ENCODE results near the gene IPCEF1.

IPCEF1 gene

GRCh38 chr6:154289818-154290508 is 66.6 kb downstream of the IPCEF1 start:
- DNase-seq: no peak

DNA sequence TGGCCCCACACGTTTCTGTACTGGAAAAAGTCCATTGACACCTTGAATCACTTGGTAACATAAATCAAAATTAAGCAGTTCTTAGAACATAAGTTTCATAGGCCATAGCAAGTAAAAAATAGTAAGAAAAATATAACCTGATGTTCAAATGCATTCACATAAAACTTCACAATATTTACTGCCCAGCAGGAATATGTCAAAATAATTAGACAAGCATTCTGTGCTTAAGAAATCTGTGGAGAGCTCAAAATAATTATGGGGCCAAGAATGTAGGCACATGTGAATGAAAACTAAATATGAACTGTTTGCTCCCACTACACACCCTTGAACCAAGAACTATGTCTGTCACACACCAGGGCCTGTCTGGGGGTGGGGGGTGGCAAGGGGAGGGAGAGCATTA is 70.8 kb downstream of the IPCEF1 start:
- no peak for DNase-seq

DNA sequence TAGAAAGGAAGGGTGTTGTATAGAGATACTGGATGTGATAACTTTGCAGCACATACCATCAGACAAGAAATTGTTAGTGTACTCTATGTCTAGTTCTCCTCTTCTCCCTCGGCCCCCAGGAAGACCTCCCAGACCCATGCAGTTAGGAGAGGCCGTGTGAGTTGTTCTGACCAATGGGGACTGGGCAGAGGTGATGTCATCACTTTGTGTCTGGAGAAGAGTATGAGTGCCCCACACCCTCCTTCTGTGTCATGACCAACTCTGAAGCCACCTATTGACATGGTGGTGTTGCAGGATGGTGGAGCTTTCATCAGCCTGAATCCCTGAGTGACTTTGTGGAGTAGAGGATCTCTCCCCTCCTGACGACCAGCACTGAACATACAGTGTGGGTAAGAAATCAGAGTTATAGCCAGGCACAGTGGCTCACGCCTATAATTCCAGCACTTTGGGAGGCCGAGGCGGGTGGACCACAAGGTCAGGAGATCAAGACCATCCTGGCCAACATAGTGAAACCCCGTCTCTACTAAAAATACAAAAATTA is 72.2 kb downstream of the IPCEF1 start:
- no peak for DNase-seq

DNA sequence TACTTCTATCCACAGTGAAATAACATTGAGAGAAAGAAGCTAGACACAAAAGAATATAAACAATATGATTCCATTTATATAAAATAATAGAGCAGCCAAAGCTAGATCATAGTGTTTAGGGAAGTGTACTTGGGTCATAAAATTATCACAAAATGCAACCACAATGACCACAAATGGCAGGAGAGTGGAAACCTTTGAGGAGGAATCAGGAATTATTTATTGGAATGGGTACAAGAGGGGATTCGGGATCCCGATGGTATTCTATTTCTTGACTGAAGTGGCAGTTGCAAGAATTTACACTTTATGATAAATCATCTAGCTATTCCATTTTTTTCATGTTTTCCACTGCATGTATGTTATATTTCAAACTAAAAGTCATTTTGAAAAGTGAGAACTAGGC is 76.1 kb downstream of the IPCEF1 start:
- no peak for DNase-seq

DNA sequence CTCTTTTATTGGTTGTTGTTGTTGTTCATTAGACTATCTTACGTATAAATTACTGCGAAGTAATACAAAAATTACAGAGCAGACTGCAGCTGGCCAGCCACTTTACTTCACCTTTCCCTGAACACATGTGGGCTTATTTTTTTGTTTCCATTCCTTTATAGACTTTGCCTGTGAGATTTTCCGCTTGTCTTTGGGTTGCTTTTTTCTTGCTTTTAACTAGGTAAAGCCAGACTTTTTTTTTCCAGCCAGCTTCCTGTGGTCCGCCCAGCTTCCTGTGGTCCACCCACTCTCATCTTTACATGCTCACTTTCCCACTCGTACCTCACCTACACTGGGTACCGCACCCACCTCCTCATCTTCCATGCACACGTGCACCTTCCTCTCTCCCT is 79.0 kb downstream of the IPCEF1 start:
- DNase-seq: peak; percentile 5

DNA sequence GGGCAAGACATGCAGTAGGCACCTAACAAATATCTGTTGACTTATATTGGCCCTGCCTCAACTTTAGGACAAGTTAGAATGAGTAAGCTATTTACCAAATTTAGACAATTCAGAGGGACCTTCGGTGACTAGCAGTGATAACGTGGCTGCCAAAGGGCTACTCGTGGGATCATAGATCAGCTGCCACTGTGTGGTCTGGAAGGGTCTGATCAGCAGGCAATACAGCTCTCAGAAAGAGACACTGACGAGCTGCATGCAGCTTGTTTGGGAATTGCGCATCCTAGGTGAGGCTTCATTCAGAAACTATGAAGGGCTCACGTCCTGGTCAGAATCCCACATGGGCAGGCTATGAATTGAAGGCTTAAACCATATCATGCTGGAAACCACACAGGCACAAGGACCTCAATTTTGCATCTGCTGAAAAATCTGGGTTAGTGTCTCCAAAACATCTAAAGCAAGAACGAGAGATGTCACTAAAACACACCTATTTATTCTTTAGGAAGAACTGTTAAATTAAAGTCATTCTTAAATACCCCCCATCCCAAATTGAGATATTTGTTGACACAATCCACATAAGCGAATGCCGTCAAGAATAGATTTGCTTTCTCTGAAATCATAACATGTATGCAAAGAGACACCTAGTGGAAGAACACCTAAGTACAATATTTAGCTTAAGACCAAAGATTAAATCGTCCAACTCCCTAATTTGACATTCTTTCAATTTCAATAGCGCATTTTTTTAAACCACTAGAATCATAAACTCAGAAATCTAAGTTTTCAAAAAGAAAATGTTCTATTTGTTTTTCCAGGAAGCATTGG is 79.6 kb downstream of the IPCEF1 start:
- DNase-seq: peak; percentile 50

DNA sequence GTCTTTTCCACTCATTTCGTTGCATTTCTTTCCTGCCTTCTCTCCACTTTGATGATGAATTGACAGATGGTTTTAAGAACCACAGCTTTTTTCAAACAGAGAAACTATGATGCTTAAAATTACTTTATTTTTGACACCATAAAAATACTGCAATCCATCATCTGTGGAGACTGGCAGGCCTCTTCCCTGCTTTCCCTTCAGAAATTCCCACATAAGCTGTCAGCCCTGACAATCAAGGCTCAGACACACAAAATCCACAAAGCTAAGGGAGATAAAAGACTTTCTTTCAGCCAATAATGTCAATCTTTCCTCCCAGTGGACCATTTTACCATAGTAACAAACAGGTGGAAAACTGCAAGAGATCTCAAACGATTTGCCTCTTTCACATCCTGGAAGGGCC is 82.4 kb downstream of the IPCEF1 start:
- DNase-seq: no peak

DNA sequence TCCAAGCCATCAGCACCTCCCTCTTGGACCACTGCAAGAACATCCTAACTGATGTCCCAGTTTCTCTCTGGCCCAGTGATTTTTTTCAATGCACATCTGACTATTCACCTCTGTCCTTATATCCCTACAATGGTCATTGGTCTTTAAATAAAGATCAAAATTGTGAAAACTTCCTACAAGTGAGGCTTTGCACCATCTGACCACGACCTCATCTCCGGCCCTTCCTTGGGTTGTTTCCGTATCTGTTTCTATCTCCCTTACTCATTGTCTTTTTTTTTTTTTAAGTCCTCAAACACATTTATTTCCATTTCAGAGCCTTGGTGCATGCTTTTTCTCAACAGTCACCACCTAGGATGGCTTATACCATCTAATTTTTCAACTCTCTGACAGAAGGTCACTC is 88.1 kb downstream of the IPCEF1 start:
- no peak for DNase-seq

- no peak for DNase-seq
Observed at GRCh38 chr6:154267508-154268106, 89.0 kb downstream of the IPCEF1 start.

DNA sequence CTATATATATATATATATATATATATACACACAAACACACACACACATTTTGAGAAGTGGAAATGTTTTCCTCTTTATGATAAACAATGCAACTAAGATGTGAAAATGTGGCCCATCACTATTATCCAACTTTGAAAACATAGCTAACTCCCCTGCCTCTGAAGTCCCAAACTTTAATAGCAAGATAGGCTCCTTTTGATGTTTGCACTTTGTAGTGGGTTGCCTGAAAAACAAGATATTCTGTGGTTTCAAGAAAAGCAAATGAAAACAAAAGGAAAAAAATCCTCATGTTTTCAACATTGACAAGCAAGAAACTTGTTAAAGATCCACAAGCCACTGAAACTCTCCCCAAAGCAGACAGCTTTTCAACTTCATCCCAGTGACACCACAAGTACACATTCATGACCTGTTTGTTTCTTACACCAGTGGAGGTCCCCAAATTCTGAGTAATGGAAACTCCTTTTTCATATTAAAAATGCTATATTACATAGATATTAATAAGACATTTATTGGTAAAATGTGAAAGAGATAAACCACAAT is 90.0 kb downstream of the IPCEF1 start:
- no peak for DNase-seq

GRCh38 chr6:154261688-154262397 is 94.8 kb downstream of the IPCEF1 start:
- DNase-seq: no peak

GRCh38 chr6:154258064-154258757 is 98.4 kb downstream of the IPCEF1 start:
- no peak for DNase-seq

- DNase-seq: no peak
Observed at GRCh38 chr6:154257067-154257466, 99.5 kb downstream of the IPCEF1 start.

GRCh38 chr6:154252678-154253077 is 103.9 kb downstream of the IPCEF1 start:
- no peak for DNase-seq

DNA sequence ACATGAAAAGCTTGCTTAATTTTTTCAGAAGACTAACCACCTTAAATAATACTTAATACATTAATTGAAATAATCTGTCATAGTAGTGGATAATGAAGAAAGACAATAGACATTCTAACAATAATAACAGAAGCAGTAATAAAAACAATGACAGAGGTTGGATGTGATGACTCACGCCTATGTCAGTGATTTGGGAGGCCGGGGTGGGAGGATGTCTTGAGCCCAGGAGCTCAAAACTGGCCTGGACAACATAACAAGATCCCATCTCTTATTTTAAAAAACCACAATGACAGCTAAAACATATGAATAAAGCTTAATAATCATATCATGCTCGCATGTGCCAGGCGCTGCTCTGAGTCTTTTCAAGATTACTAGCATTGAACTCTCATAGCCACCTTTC is 105.5 kb downstream of the IPCEF1 start:
- DNase-seq: no peak

DNA sequence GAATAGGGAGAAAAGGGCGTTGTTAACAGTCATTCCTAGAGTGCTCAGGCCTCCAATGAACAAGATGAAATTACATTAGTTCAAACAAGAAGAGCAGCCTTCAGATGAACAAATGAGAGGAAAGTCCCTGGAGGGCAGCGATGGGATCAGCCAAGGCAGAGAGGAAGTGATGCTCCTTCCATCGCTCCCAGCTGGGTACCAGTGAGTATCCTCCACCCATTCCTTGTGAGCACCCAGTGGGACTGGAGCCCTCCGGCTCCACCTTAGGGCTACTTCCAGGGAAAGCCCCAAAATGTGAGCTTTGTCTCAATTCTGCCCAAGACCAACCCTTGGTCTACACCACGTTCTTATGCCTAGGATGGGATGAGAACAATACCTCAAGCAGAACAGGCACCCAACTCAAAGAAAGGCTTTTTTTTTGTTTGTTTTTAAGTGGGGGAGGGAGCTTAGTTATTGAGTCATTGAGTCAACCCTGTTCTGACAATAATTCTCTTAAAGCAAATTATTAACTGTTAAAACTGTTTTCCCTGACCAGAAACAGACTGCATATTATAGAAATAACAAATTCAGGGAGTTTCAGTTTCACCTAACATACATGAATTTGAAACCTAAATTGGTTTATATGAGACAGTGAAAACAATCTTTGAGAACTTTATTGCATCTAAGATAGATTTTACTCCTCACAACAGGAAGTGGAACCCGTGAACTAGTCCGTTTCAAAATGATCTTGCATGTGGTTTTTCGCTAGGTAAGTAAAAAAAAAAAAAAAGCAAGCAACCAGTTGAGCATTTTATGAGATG is 106.9 kb downstream of the IPCEF1 start:
- DNase-seq: peak; percentile 79

DNA sequence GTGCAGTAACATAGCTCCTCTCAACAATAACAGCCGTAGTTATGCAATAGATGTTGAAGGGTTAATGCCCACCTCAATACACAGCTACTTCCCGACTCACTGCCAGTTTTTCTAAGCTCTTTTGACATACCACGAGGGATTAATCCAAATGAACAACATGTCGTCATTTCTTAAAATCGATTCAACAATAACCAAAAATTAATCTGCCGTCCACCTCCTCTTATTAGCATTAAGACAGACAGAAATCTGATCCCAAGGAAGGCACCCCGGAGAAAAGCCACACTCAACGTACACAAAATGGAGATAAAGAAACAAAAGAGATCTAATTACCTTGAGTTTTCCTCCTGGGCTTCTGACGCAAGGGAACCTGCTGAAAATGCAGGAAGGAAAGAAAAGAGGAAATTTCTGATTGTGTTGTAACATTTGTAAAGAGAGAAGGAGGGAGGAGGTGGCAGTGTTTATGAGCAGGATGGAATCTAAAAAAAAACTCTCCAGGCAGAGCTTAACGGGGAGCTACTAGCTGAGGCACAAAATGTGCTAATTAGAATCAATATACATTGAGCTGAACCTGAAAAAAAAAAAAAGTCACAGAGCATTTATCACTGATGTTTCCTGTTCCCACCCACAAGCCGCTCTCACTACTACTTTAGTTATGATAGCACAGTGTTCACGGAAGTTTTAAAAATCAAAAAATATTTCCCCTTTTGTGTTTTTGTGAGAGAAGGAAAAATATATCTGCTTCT is 109.3 kb downstream of the IPCEF1 start:
- DNase-seq: peak; percentile 56

GRCh38 chr6:154246723-154247118 is 109.9 kb downstream of the IPCEF1 start:
- peak; percentile 36 for DNase-seq

DNA sequence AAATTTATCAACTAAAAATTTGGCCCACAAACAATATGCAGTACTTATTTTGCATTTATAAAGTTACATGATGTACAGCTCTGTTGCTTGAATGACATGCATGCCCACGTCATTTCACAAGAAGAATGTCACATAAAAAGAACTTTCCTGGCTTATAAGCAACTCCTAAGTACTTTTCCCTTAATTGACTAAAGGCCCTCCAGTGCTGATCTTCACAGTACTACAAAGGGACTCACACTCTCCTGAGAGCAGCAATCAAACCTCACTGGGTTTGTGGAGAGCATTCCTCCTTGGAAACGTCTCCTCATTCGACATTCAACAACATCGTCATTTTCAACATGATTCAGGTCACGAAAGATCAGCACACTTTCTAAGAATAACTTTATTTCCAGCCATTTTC is 111.1 kb downstream of the IPCEF1 start:
- no peak for DNase-seq

Data from activated CD4-positive, alpha-beta T cell treated with anti-CD3 and anti-CD28 coated beads, Interleukin-2, Interleukin-6, amounts not matched to agents 100 ng/mL and 50 ng/mL, durations not matched to agents 16 hours and 8 hours (primary cell).